GM23338 (cell line): ENCODE data around the gene RCAN1.
A peak's percentile ranks its signal among the peaks of the same experiment; 100 is the strongest.

Experiments used
- CREB1 ChIP-seq: fragments of 250-450 bp; sonication (Bioruptor Pico); IDR thresholded peaks from 2 replicates; pipeline ENCODE4 v1.5.0; 2020; ENCODE audit warnings: low read depth, mild to moderate bottlenecking, moderate library complexity
- CTCF ChIP-seq, 2 experiments: fragments of 200-600 bp in 1 of 2; sonication (generic) in 1 of 2; conservative IDR thresholded peaks; 2 replicates each; pipeline versions ENCODE4 v1.5.1 to v1.6.1; 2016 to 2017; ENCODE audit warnings: antibody characterized with exemption in 2 of 2, low read depth in 2 of 2, mild to moderate bottlenecking in 2 of 2, moderate library complexity in 1 of 2
- ETS1 ChIP-seq: IDR thresholded peaks from 2 replicates; pipeline ENCODE4 v1.6.1; 2016; ENCODE audit warnings: antibody characterized with exemption
- EZH2 ChIP-seq: fragments of 200-600 bp; sonication (generic); IDR thresholded peaks from one replicate; pipeline ENCODE4 v1.8.0; 2017; ENCODE audit warnings: antibody characterized with exemption, mild to moderate bottlenecking, low read depth; ENCODE audit not compliant: unreplicated experiment
- EZH2phosphoT487 ChIP-seq: fragments of 200-600 bp; sonication (generic); IDR thresholded peaks from one replicate; pipeline ENCODE4 v1.8.1; 2018; ENCODE audit warnings: antibody characterized with exemption; ENCODE audit not compliant: unreplicated experiment
- JUNB ChIP-seq: IDR thresholded peaks from one replicate; pipeline ENCODE4 v1.6.1; 2016; ENCODE audit warnings: antibody characterized with exemption; ENCODE audit not compliant: unreplicated experiment
- POLR2AphosphoS5 ChIP-seq: IDR thresholded peaks from 2 replicates; pipeline ENCODE4 v1.6.1; 2016; ENCODE audit warnings: antibody characterized with exemption, low read depth
- REST ChIP-seq: IDR thresholded peaks from one replicate; pipeline ENCODE4 v1.6.1; 2018; ENCODE audit warnings: antibody characterized with exemption; ENCODE audit not compliant: unreplicated experiment
- ZNF331 ChIP-seq: fragments of 250-450 bp; sonication (Bioruptor Pico); IDR thresholded peaks from 2 replicates; pipeline ENCODE4 v1.5.0; 2020; ENCODE audit warnings: low read depth, mild to moderate bottlenecking, moderate library complexity

GRCh38 chr21:34614628-34615486 lies at the start of gene RCAN1:
- TF ChIP-seq CTCF (conservative IDR thresholded peaks at IDR 0.05; ENCODE audit: low read depth in 2 of 2), result no peak
- no peak for TF ChIP-seq EZH2
- TF ChIP-seq REST, result no peak
- no peak for TF ChIP-seq POLR2AphosphoS5
- peak; percentile 40; the same call in 1 of the 2 replicates for TF ChIP-seq CREB1
- 0 out of 2 replicates have a peak, but pooled peaks have one; percentile 58 for TF ChIP-seq ETS1
- no peak for TF ChIP-seq EZH2phosphoT487
- no peak for TF ChIP-seq ZNF331 (CRISPR knock-in tag)
- TF ChIP-seq JUNB, result no peak
